Central memory CD8-positive, alpha-beta T cell (primary cell): ENCODE results near the gene SPEG.

Experiments used
- ATAC-seq: fragments of 150-1000 bp; cut with Tn5 transposase; replicated peaks from 2 replicates; pipeline ENCODE4 v1.10.0; 2022; ENCODE audit warnings: mild to moderate bottlenecking, moderate FRiP score, moderate number of reproducible peaks; ENCODE audit not compliant: poor library complexity, severe bottlenecking; ENCODE audit errors: extremely low read depth
- DNase-seq, 2 donors: peaks; one replicate each; pipeline ENCODE4 v3.0.0; 2021; ENCODE audit warnings: low spot score in 2 of 2
- H3K27ac Mint-ChIP-seq: one replicate; pipeline ENCODE4 v1.8.0; 2022; ENCODE audit warnings: low read depth, mild to moderate bottlenecking, moderate library complexity, mixed read lengths
- H3K27me3 Mint-ChIP-seq: one replicate; pipeline ENCODE4 v1.8.0; 2022; ENCODE audit warnings: mixed read lengths
- H3K36me3 Mint-ChIP-seq: one replicate; pipeline ENCODE4 v1.8.0; 2022; ENCODE audit warnings: mild to moderate bottlenecking, moderate library complexity, mixed read lengths; ENCODE audit not compliant: insufficient read depth
- H3K4me1 Mint-ChIP-seq: one replicate; pipeline ENCODE4 v1.8.0; 2022; ENCODE audit warnings: mixed read lengths
- H3K4me3 Mint-ChIP-seq: one replicate; pipeline ENCODE4 v1.8.0; 2022; ENCODE audit warnings: mild to moderate bottlenecking, moderate library complexity, mixed read lengths
- H3K9me3 Mint-ChIP-seq: one replicate; pipeline ENCODE4 v1.8.0; 2022; ENCODE audit warnings: mixed read lengths

Gene SPEG

DNA sequence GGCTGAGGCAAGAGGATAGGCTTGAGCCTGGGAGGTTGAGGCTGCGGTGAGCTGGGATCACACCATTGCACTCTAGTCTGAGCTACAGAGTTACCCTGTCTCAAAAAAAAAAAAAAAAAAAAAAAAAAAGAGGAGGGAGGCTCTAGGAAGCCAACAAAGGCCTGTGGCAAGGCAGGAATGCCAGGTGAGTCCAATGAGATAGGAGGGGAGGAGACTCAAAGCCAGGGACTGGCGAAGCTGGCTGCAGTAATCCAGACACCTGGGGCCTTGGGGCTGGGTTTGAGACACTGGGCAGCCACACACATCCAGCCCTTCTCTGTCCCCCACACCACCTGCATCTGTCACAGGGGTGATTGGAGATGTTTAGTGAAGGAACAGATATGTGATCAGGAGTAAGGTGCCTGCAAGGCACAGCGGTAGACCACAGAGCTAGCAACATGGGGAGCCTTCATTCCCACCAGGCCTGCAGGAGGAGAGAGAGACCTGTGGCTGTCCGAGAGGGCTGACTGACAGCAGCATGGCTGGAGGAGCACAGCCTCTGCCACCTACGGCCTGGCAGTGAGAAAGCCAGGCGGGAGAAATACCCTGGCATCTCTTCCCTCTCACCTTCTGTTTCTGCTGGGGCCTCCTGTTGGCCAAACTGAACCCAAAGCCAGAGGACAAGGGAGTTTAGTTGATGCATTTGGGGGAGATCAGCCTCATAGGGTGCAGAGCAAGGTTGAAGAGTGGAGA, 99.5 kb downstream of the SPEG start:
- Mint-ChIP-seq H3K27me3 (peaks cover 59% of the 10 kb centered on the region), H3K4me1 (no peaks in the 10 kb centered on the region), H3K4me3 (no peak overlapping the region), H3K9me3 (no peaks in the 10 kb centered on the region), H3K36me3 (peaks cover 5% of the 10 kb centered on the region), H3K27ac (no peak overlapping the region)
- ATAC-seq (no peak), DNase-seq (no peak)

DNA sequence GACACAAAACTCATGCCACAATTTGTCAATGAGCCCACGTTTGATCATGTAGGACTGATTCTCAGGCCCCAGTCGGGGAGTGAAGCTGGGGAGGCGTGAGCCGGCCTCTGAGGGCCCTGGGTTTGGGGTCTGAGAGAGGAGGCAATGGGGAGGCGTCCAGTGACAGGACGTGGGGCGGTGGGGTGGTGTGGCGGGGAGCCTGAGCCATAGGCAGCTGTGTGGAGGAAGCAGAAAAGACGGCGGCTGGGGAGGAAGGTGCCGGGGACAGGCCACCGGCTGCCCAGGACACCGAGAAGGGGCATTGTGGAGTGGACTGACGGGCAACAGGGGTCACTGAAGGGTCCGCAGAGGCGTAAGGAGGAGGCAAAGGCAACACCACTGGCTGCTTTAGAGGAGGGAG, 101.8 kb downstream of the SPEG start:
- DNase-seq, result no peak
- H3K9me3 Mint-ChIP-seq, result no peaks in the 10 kb centered on the region
- no peak overlapping the region for H3K4me3 Mint-ChIP-seq
- H3K36me3 Mint-ChIP-seq, result peaks cover 5% of the 10 kb centered on the region
- no peaks in the 10 kb centered on the region for H3K4me1 Mint-ChIP-seq
- ATAC-seq, result no peak
- H3K27ac Mint-ChIP-seq, result no peak overlapping the region
- H3K27me3 Mint-ChIP-seq, result peaks cover 36% of the 10 kb centered on the region

DNA sequence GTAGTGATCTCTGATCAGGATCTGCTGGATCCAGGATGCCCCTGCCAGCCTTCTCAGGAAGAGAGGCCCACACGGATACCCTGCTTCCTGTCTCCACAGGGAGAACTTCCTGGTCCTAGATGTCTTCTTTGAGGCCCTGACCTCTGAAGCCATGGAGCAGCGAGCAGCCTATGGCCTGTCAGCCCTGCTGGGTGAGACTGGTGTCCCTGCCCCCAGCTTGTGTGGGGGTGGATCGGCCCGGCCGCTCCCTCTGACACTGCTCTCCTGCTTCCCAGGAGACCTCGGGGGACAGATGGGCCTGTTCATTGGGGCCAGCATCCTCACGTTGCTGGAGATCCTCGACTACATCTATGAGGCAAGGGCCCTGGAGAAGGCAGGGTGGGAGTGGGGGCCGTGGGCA, 102.3 kb downstream of the SPEG start:
- Mint-ChIP-seq H3K4me3 (no peak overlapping the region), H3K4me1 (no peaks in the 10 kb centered on the region), H3K36me3 (peaks cover 5% of the 10 kb centered on the region), H3K27ac (no peak overlapping the region), H3K9me3 (no peaks in the 10 kb centered on the region), H3K27me3 (peaks cover 32% of the 10 kb centered on the region)
- ATAC-seq (no peak), DNase-seq (no peak)

- DNase-seq (no peak), ATAC-seq (no peak)
- H3K4me1 Mint-ChIP-seq, result peaks cover 8% of the 10 kb centered on the region
- peaks cover 8% of the 10 kb centered on the region for H3K36me3 Mint-ChIP-seq
- no peak overlapping the region for H3K27ac Mint-ChIP-seq
- no peaks in the 10 kb centered on the region for H3K9me3 Mint-ChIP-seq
- peaks cover 23% of the 10 kb centered on the region for H3K27me3 Mint-ChIP-seq
- H3K4me3 Mint-ChIP-seq, result no peak overlapping the region
Observed at GRCh38 chr2:219537657-219538488, 103.2 kb downstream of the SPEG start.

DNA sequence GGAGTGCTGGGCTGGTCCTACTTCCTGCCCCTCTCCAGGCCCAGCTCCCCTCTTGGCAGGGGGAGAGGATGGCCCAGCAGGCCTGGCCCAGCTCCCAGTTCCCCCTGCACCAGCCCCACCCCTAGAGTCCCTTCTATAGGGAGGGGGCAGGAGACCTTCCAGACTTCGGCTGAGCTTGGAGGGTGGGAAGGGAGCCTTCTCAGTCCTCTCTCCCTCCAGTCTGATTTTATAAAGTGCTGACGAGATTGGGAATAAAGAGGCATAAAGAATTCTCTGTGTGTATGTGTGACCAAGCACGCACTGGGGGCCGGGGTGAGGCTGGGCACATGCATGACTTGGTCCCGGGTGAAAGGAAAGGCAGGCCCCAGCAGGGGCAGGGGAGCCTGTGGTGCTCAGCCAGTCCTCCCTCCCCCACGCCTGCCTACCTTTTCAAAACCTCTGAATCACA, 103.9 kb downstream of the SPEG start:
- Mint-ChIP-seq H3K36me3 (peaks cover 8% of the 10 kb centered on the region), H3K4me1 (peaks cover 8% of the 10 kb centered on the region), H3K27ac (no peak overlapping the region), H3K9me3 (no peaks in the 10 kb centered on the region), H3K27me3 (peaks cover 16% of the 10 kb centered on the region), H3K4me3 (no peak overlapping the region)
- ATAC-seq, result no peak
- DNase-seq, result no peak

GRCh38 chr2:219538956-219539788, 104.5 kb downstream of the SPEG start:
- DNase-seq, result no peak
- Mint-ChIP-seq H3K9me3 (no peaks in the 10 kb centered on the region), H3K4me1 (peaks cover 10% of the 10 kb centered on the region), H3K27me3 (peaks cover 12% of the 10 kb centered on the region), H3K27ac (no peak overlapping the region), H3K36me3 (peaks cover 8% of the 10 kb centered on the region), H3K4me3 (no peak overlapping the region)
- ATAC-seq, result no peak

GRCh38 chr2:219539926-219540678, 105.5 kb downstream of the SPEG start:
- no peak overlapping the region for H3K4me3 Mint-ChIP-seq
- H3K27me3 Mint-ChIP-seq, result peaks cover 8% of the 10 kb centered on the region
- DNase-seq (no peak), ATAC-seq (no peak)
- no peaks in the 10 kb centered on the region for H3K9me3 Mint-ChIP-seq
- peaks cover 18% of the 10 kb centered on the region for H3K4me1 Mint-ChIP-seq
- H3K36me3 Mint-ChIP-seq, result peaks cover 14% of the 10 kb centered on the region
- H3K27ac Mint-ChIP-seq, result no peak overlapping the region

- ATAC-seq (no peak), DNase-seq (no peak)
- Mint-ChIP-seq H3K9me3 (no peaks in the 10 kb centered on the region), H3K27ac (no peak overlapping the region), H3K36me3 (peaks cover 14% of the 10 kb centered on the region), H3K4me1 (peaks cover 18% of the 10 kb centered on the region), H3K27me3 (no peaks in the 10 kb centered on the region), H3K4me3 (peak overlapping the region; percentile 79)
Observed at GRCh38 chr2:219540784-219541504, 106.3 kb downstream of the SPEG start.

DNA sequence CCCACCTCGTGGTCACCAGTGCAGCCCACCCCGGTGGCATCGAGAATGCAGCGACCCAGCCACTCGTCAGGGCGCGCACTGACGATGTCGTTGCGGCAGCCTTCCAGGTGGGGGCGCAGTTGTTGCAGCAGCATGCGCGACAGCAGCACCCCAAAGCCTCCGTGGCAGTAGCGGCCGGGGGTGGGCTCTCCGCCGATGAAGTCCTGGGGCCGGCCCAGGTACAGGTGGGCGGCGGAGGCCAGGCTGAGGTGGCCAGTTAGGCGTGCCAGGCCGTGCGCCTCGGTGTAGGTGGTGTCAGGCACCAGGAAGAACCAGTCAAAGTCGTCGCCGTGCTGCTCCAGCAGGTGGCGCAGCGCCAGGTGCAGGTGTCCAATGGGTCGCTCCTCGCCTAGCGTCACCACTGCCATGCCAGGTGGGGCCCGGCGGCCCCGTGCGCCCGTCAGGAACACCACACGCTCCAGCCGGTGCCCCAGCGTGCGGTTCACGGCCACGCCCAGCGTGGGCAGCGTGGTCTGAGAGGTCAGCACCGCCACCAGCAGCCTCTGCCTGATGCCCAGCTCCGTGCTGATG, 107.1 kb downstream of the SPEG start:
- H3K4me3 Mint-ChIP-seq, result peak overlapping the region; percentile 79
- ATAC-seq (peak; percentile 45), DNase-seq (peak; percentile 78 to 88)
- peaks cover 18% of the 10 kb centered on the region for H3K4me1 Mint-ChIP-seq
- no peak overlapping the region for H3K27ac Mint-ChIP-seq
- H3K36me3 Mint-ChIP-seq, result peaks cover 14% of the 10 kb centered on the region
- H3K9me3 Mint-ChIP-seq, result no peaks in the 10 kb centered on the region
- H3K27me3 Mint-ChIP-seq, result no peaks in the 10 kb centered on the region

- peak; percentile 41 for ATAC-seq
- peaks cover 2% of the 10 kb centered on the region for H3K27me3 Mint-ChIP-seq
- H3K27ac Mint-ChIP-seq, result no peak overlapping the region
Observed at GRCh38 chr2:219542931-219543595, 108.4 kb downstream of the SPEG start.

More at GRCh38 chr2:219542931-219543595, 108.4 kb downstream of the SPEG start:
- Mint-ChIP-seq H3K4me1 (peaks cover 18% of the 10 kb centered on the region), H3K36me3 (peaks cover 11% of the 10 kb centered on the region), H3K9me3 (no peaks in the 10 kb centered on the region), H3K4me3 (peak overlapping the region; percentile 79)
- peak in 1 of 2 donors; percentile 13 for DNase-seq
